ENCODE measurements around the gene CACNA2D4.

Gene CACNA2D4

GRCh38 chr12:1858456-1858855 is 60.0 kb downstream of the CACNA2D4 start:
- no peak for DNase-seq (ENCODE audit: low read depth)
- no peak for TF ChIP-seq CTCF (IDR thresholded peaks at IDR 0.05; ENCODE audit: control insufficient read depth, insufficient read depth, low read depth, low read length, missing control alignments)
- no peak overlapping the region for H3K4me3 ChIP-seq (ENCODE audit: control insufficient read depth, low read depth, low read length)

- no peak for DNase-seq (ENCODE audit: low read depth)
- no peak for TF ChIP-seq CTCF (IDR thresholded peaks at IDR 0.05; ENCODE audit: control insufficient read depth, insufficient read depth, low read depth, low read length, missing control alignments)
- no peak overlapping the region for H3K4me3 ChIP-seq (ENCODE audit: control insufficient read depth, low read depth, low read length)
Observed at GRCh38 chr12:1857821-1858220, 60.6 kb downstream of the CACNA2D4 start.

DNA sequence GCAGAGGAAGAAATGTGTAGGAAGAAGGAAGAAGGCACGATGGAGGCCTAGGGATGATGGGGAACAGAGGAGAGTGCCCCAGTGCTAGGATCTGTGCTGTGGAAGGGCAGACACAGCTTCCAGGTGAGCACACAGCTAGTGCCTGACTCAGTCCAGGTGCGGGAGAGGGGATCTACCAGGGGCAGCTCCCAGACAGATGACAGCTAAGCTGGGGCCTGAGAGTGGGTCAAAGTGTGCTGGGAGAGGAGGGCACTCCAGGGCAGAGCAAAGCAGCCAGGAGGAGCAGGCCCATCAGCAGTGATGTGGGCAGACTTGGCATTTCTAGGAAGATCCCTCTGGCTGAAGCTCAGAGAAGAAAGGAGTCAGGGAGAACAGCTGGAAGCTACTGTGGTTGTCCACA is 61.4 kb downstream of the CACNA2D4 start:
- H3K4me3 ChIP-seq (ENCODE audit: control insufficient read depth, low read depth, low read length): no peak overlapping the region
- no peak for TF ChIP-seq CTCF (IDR thresholded peaks at IDR 0.05; ENCODE audit: control insufficient read depth, insufficient read depth, low read depth, low read length, missing control alignments)

DNA sequence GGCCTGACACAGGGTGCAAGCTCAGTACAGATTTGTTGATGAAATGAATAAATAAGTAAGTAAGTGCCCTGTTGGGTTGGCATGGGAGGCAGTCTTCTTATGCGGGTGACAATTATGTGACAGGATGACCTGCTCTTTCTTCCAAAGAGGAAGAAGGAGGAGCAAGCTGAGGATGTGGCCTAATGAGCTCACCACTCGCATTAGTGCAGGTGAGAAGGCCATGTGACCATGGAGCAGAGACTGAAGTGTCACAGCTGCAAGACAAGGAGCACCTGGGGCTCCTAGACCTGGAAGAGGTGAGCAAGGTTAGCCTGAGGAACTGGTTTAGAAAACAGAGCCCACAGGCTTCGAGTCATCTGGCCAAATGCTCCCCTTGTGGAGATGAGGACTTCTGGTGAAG is 63.2 kb downstream of the CACNA2D4 start:
- DNase-seq (ENCODE audit: low read depth): no peak
- H3K4me3 ChIP-seq (ENCODE audit: control insufficient read depth, low read depth, low read length): no peak overlapping the region
- TF ChIP-seq CTCF (IDR thresholded peaks at IDR 0.05; ENCODE audit: control insufficient read depth, insufficient read depth, low read depth, low read length, missing control alignments): no peak

More for the DNA sequence above, 61.4 kb downstream of the CACNA2D4 start:
- DNase-seq (ENCODE audit: low read depth): no peak

GRCh38 chr12:1853716-1854115 is 64.7 kb downstream of the CACNA2D4 start:
- H3K4me3 ChIP-seq (ENCODE audit: control insufficient read depth, low read depth, low read length): no peak overlapping the region
- DNase-seq (ENCODE audit: low read depth): no peak
- TF ChIP-seq CTCF (IDR thresholded peaks at IDR 0.05; ENCODE audit: control insufficient read depth, insufficient read depth, low read depth, low read length, missing control alignments): no peak

- no peak for TF ChIP-seq CTCF (IDR thresholded peaks at IDR 0.05; ENCODE audit: control insufficient read depth, insufficient read depth, low read depth, low read length, missing control alignments)
- no peak overlapping the region for H3K4me3 ChIP-seq (ENCODE audit: control insufficient read depth, low read depth, low read length)
- no peak for DNase-seq (ENCODE audit: low read depth)
Observed at GRCh38 chr12:1852076-1852475, 66.4 kb downstream of the CACNA2D4 start.

DNA sequence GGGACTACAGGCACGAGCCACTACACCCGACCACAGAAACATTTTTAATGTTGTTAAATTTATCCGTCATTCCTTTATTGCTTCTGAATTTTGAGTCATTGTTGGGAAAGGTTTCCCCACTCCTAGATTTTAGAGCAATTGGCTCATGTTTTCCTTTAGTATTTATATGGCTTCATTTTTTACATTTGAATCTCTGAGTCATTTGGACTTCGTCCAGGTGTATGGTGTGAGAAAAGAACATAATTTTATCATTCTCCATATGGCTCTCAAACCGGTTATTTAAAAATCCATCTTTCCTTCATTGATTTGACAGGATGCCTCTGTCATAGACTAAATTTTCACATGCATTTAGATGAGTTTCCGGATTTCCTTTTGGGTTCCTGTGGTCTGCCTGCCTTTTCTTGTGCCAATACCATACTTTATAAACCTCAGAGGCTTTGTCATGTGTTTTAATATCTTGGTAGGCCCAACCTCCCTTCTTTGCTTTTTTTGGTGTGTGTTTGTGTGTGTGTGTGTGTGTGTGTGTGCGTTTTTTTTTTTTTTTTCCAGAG is 67.2 kb downstream of the CACNA2D4 start:
- H3K4me3 ChIP-seq (ENCODE audit: control insufficient read depth, low read depth, low read length): no peak overlapping the region
- TF ChIP-seq CTCF (IDR thresholded peaks at IDR 0.05; ENCODE audit: control insufficient read depth, insufficient read depth, low read depth, low read length, missing control alignments): no peak
- peak; percentile 55 for DNase-seq (ENCODE audit: low read depth)

Measured in AG09309 (cell line).